ENCODE measurements around the gene CFAP97D2.

CFAP97D2 gene

DNA sequence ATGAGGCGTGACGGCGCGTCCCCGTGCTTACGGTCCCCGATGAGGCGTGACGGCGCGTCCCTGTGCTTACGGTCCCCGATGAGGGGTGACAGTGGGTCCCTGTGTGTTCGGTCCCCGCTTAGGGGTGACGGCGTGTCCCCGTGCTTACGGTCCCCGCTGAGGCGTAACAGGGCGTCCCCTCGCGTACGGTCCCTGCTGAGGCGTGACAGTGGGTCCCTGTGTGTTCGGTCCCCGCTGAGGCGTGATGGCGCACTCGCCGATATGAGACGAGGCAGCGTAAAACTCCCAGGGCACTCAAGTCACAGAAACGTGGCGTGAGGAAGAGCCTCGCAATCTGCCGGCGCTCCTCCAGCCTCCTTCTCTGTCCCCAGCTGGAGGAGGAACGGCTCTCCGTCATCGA lies 20.9 kb downstream of the CFAP97D2 start:
- no peak for DNase-seq (ENCODE audit: low spot score)

DNA sequence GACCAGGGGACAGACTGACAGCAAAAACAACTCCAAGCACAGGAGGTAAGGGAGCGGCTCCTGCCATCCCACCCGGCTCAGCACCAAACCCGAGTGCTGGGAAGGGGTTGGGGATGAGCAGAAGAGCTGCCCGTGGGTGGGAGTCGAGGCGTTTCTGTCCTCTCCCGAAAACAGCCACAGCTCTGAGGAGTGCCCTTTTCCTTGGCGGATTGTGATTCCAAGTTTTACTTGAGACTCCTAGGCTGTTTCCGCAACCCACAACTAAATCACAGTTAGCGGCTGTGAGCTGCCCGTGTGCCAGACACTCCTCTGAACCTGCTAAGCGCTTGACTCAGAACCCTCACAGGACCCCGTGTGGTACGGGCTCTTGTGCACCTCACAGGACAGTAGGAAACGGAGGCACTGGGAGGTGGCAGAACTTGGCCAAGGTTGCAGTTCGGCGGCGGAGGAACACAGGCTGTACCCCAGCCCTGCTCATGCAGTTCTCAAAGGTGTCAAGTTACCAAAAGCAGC lies 21.4 kb downstream of the CFAP97D2 start:
- no peak for DNase-seq (ENCODE audit: low spot score)

DNA sequence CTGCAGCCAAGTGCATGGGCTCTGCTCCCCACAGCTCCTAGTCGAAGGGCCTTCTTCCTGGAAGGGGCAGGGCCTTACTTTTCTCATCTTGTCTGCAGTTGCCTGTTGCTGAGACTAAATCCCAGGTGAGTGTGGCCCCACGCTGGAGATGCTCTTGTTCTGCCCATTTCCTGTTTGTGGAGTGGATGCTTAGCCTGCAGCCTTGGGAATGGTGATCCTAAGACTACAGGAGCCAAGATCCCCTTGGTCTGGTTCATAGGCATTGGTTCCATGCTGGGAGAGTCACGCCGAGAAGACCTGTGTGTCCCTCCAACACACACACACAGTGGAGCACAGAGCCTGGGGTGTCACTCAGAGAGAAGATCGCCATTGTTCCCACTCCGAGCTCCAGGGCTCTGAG lies 23.5 kb downstream of the CFAP97D2 start:
- no peak for DNase-seq (ENCODE audit: low spot score)

DNA sequence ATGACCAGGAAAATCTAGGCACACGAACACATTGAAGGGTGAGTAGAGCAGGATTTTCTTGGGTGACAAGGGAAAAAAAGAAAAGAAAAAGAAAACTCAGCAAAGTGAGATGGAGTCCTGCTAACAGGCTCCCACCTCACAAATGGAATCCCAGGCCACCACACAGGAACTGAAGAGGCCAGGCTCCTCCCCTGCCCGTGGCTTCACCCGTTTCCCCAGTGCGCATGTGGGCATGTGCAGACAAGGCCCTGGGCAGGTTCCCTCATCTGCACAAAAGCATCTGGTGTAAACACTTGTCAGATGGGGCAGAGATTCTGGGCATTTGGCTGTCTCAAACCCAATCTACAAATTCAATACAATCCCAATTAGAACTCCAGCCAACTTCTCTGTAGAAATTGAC lies 24.5 kb downstream of the CFAP97D2 start:
- DNase-seq (ENCODE audit: low spot score): no peak

DNA sequence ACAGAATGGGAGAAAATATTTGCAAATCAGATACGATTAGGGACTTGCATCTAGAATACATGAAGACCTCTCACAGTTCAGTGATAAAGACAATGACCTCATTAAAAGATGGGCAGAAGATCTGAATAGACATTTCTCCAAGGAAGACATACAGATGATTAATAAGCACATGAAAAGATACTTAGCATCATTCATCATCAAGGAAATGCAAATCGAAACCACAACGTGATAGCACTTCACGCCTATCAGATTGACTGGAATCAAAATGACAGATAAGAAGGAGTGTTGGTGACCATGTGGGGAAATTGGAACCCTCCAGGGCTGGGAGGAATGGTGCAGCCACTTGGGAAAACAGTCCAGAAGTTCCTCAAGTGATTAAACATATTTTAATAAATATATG lies 25.8 kb downstream of the CFAP97D2 start:
- no peak for DNase-seq (ENCODE audit: low spot score)

DNA sequence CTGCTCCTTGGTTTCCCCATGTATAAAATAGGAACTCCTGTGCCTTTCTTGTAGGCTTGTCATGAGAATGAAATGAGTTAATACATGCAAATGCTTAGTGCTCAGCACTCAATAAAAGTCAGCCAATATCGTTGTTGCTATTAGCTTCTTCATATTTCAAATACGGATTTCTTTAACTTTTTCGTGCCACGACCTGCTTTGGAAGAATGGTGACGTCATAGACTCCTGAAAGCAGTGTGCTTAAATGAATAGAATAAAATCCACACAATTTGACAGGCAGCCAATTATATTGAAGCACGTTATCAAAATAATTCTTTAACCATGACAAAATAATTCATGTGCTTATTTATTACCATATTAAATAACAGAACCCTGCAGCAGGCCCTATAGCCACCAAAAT lies 29.1 kb downstream of the CFAP97D2 start:
- no peak for DNase-seq (ENCODE audit: low spot score)

DNA sequence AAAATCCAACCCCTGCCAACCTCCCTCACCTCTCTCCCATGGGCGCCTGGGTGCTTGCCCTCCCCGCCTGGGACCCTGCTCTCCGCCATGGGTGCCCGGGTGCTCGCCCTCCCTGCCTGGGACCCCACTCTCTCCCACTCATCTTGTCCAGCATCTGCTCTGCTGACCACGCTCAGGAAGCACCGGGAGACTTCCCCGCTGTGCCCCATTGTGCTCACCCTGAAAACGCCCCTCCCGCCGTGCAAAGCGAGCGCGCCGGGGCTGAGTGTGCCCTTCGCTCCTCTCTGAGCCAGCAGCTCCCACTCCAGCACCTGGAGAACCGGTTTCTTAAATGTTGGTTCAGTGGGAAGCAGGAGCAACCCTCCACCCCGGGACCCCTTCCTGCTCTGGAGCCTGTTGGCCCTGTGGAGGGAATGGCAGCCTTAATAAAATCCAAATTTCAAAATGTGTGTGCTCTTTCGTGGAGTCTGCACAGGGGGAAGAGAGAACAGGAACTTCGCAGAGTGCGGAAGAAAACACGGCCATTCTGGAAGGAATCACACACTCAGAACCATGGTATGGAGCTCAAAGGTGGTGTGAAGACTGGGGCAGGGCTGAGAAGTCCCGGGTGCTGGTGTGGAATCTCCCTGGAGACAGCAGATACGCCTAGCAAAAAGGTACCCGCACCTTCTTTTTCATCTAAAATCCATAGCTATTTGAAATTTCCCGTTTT lies 32.5 kb downstream of the CFAP97D2 start:
- no peak for DNase-seq (ENCODE audit: low spot score)

DNA sequence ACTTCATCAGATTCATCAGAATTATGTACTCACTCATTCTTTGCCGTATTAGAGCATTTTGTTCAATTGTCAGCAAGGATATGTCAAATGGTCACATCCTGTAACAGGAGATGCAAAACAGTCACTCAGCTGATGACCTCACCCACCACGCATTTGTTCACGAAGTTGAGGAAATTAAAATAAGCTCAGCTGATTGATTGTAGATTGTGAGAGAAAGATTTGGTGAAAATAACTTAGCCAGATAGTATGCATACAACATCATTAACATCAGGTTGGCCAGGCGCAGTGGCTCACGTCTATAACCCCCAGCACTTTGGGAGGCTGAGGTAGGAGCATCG lies 33.1 kb downstream of the CFAP97D2 start:
- no peak for DNase-seq (ENCODE audit: low spot score)

DNA sequence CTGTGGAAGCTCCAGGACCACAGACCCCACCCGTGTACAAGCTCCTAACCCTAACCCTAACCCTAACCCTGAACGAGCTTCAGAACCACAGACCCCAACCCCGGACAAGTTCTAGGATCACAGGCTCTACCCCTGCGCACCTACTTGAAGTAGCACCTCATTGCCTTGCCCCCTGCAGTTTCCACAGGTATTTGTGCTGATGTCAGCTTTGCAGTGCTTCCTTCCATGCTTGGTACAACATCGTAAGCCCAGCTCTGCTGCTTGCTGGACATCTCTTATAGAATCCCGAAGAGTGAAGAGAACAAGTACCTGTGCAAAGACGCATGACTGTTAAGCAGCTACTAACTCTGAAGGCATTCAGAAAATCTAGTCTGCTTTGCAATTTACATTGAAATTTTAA lies 34.9 kb downstream of the CFAP97D2 start:
- DNase-seq (ENCODE audit: low spot score): no peak

DNA sequence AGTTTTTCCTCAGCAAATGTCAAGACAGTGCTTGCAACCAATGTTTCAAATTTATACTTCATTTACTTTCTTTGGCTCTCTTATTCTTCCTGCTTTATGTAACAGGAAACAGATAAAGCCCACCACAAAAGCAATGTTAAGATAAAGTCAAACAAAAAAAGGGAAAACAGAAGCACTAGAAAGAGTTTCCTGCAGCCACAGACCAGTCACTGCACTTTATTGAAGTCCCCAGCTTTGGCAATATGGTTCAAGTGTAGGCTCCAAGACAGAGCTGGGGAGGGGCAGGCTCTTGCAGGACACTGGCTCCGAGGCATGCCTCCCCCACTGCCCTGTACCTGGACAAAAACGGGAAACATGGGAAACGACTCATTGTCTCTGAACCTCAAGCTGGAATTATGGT lies 40.3 kb downstream of the CFAP97D2 start:
- DNase-seq (ENCODE audit: low spot score): no peak

DNA sequence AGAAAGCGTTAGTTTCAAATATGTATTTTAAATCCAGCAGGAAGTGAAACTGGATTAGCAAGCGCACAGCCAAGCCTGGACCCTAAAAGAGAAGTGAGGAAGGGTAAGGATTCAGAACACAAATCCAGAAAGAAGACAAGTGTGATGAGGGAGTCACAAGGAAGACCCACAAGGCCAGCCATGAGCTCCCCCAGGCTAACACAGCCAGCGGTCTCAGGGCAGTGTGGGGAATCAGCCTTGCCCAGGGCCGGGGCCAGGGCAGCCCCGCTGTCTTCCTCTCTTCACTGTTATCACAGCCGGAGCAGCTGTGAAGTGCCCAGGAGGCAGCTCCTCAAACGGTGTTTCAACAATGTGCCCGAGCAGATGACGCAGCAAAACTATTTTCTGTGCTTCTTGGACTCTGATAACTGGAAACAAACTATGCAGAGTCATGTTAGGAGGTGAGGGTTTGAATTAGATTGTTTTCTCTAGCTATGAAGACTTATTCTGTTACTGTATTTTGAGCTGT lies 43.5 kb downstream of the CFAP97D2 start:
- DNase-seq (ENCODE audit: low spot score): no peak

DNA sequence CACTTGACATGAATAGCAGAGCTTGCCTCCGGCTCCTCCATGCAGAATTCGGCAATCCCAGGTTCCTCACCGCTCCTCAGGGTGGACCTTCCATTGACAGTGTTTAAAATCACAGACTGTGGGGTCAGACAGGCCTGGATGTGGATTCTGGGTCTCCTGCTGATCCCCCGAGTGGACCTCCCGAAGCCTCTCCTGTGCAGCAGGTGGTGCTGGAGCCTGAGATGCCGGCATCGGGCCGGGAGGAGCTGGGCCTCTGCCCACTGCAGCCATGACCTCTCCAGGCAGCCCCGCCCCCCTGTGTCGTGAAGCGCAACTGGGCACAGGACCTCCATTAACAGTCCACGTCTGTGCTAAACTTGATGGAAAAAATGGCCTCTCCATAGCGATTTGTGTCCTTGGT lies 45.1 kb downstream of the CFAP97D2 start:
- DNase-seq (ENCODE audit: low spot score): no peak

DNA sequence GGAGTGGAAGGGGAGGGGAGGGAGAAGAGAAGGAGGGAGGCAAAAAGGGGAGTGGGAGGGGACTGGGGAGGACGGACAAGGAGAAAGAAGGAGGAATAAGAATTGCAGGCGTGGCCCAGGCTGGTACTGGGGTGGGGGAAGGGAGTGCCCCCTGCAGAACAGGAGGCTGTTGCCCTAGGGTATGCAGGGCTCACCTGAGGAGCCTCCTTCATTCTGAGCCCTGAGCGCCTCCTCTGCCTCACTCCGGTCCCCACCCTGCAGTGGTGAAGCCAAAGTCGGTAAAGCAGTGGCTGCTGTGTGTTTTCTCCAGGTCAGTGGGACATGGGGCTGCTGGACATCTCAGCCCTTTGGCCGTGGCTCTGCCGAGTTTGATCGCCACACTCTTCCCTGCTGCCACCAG lies 46.6 kb downstream of the CFAP97D2 start:
- no peak for DNase-seq (ENCODE audit: low spot score)

DNA sequence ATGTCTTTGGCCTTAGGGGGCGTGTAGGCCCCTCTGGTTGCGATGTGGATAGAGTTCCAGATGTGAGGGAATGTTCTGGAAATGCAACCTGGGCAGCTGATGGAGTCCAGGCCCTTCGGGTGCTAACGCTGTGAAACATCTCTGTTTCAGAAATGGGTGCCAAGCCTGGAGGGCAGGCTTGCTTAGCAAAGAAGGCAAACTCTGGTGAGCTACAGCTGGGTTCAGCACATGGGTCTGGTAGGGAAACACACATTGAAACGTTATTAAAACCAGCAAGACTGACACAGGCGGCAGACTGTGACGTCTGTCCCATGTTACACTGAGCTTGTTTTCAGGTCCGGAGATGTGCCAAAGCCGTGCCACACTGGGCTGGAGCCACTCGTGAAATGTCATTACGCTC lies 47.0 kb downstream of the CFAP97D2 start:
- no peak for DNase-seq (ENCODE audit: low spot score)

DNA sequence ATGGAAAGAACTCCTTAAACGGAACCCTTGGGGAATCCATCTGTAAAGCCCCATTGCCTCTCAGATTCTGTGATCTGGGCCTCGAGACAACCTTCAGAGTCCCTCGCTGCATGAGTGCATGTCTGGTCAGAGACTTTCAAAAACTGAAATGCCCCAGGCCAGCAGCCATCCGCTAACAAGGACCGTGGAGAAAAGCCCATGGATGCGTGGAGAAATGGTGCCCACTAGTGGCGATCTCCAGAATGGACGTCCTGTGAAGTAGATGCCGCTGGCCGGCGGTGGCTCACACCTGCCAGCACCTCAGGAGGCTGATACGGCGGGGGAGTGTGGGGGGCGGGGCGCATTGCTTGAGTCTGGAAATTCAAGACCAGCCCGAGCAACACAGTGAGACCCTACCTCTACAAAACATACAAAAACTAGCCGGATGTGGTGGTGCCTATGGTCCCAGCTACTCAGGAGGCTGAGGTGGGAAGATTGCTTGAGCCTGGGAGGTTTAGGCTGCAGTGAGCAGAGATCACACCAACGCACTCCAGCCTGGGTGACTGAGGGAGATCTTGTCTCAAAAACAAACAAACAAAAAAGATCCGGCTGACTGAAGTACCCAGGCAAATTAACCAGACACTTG lies 47.8 kb downstream of the CFAP97D2 start:
- DNase-seq (ENCODE audit: low spot score): peak; percentile 78

DNA sequence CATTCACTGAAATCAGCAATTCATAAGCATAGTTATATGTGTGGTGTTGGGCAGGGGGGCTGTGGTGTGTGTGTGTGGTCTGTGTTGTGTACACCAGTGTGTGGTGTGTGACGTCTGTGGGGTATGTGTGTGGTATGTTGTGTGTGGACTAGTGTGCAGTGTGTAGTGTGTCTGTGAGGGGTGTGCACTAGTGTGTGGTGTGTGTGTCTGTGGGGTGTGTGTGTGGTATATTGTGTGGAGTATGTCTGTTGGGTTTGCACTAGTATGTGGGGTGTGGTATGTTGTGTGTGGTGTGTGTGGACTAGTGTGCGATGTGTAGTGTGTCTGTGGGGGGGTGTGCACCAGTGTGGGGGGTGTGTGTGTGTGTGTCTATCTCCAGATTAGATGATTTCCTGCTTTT lies 48.5 kb downstream of the CFAP97D2 start:
- no peak for DNase-seq (ENCODE audit: low spot score)

DNA sequence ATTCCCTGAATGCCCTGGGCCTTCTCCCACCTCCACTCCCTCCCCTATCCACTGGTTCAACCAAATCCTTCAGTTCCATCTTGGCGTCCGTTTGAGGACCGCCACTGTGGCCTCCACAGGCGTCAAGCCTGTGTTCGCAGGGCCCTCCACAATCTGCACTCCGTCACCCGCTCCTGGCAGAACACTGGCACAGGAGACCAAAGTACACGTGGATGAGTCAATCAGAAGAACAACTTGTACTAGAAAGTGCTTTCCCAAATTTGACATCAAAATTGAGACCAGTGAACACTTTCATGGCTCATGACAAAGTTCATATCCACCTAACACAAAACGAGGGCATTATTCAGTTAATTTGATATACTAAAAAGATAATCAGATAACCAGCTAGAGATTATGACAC lies 49.1 kb downstream of the CFAP97D2 start:
- no peak for DNase-seq (ENCODE audit: low spot score)

DNA sequence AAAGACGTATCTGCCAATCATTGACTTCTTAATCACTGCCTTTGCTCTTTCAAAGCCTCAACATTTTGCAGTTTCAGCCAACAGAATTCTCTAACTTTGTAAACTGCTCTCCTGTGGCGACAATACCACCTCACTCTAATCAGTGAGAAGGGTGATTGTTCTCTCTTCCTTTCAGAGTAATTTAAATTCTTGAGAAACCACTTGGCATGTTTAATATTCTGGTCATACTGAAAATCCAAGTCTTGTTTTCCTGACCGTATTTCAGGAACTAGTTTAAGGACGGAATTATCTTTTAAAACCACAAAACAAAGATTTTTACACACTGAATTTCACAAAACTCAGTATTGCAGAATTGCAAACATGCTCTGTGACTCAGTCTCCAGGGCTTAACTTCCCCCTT lies 50.4 kb downstream of the CFAP97D2 start:
- DNase-seq (ENCODE audit: low spot score): no peak

DNA sequence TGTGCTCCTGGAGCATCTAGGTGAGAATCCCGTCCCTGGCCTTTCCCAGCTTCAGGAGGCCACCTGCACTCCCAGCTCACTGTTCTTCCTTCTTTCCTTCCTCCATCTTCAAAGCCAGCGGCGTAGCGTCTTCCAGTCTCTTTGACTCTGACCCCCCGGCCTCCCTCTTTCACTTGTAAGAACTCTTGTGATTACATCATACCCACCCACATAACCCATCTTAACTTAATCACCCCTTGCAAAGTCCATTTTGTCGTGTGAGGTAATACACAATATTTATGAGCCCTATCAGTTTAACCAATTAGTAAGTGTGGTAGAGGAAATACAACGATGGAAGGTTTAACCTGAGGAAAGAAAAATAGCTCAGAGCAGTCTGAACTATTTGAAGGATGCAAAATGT lies 51.1 kb downstream of the CFAP97D2 start:
- DNase-seq (ENCODE audit: low spot score): no peak

DNA sequence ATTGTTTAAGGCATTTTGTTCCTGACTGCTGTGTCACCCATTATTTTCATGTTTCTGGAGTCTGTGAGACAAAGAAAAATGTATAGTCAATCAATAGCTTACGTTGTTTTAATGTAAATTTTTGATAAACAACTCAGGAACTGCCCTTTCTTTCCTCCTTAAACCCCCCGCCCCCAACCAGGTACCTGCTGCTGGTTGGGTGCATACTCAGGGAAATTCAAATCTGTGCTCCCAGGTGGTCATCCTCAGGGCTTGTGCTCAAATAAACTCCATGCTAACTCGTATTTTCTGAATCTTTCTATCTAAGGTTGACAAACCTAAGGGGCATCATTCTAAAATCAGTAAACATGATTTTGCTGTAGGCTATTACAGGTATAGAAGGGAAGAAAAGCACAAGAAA lies 51.5 kb downstream of the CFAP97D2 start:
- DNase-seq (ENCODE audit: low spot score): no peak

DNA sequence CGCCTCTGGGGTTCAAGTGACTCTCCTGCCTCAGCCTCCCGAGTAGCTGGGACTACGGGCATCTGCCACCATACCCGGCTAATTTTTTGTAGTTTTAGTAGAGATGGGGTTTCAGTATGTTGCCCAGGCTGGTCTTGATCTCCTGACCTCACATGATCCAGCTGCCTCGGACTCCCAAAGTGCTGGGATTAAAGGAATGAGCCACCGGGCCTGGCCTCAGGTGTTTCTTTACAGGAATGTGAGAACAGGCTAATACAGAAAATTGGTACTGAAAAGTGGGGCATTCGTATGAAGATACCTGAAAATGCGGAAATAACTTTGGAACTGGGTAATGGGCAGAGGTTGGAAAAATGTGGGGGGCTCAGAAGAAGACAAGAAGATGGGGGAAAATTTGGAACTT lies 52.8 kb downstream of the CFAP97D2 start:
- DNase-seq (ENCODE audit: low spot score): no peak

DNA sequence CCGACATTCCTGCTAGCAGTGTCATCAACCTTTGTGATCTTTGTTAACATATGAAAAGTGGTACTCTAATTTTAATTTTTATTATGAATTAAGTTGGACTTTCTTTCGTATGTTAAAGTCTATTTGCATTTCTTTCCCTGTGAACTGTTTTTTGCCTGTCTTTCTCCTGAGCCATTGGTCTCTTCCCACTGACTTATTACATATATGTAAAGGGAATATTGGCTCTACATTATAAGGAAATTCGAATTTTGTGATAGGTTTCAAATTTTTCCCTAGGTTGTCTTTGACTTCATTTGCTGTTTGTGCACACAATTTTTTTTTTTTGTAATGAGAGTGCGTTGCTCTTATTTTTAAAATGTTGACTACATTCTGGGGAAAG lies 55.2 kb downstream of the CFAP97D2 start:
- no peak for DNase-seq (ENCODE audit: low spot score)

DNA sequence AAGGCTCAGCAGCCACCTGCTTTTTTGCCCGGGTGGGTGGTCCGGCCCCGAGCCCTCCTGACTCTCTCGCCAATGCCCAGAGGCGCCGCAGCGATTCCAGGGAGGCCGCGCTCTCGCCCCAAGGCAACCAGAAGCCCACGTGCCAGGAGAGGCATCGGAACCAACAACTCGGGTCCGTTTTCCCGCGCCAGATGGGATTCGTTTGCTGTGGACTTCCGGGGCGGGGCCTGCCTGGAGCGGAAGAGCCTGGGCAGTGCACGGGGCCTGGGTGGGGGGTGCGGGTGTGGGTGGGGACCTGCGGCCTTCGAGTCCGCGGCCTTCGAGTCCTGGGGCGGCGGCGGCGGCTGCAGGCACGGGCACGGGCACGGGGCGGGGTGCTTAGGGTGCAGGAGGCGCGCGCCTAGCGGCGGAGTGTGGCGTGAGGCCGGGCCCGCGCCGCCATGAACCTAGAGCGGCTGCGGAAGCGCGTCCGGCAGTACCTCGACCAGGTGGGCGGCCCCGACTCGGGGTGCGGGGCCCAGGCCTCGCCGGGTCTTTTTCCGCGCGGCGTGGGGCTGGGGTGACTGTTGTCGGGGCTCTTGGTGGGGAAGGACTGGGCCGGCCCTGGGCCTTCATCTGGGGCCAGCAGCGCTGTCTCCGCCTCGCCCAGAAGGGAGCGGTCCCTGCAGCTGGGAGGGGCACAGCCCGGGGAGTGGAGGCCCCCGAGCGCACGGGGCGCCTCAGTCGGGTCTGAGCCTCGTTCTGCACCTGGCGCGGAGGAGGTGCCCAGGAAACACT lies 55.8 kb downstream of the CFAP97D2 start, which contains the start of gene CDC16:
Gene CDC16 (plus strand): TSS at position 253 of the 777 bp plus-strand sequence. CDS start 188 bp downstream, at position 441.
- peak; percentile 94 for DNase-seq (ENCODE audit: low spot score)

All from SK-N-DZ (cell line).